Hematopoietic multipotent progenitor cell treated with erythropoietin and hydrocortisone succinate and interleukin-3 and kit ligand, for 17 days (in vitro differentiated cells): ENCODE measurements around the gene TMEM131L.
A peak's percentile ranks its signal among the peaks of the same experiment; 100 is the strongest.
"Not testable (repeated sequence)": the region's sequence is repeated elsewhere in the genome, so short reads cannot be mapped to it uniquely, and the experiment has no call there.

ENCODE experiments used
- DNase-seq: peaks from one replicate; pipeline ENCODE4 v3.0.0-alpha.2; 2015; ENCODE audit warnings: low spot score

Gene TMEM131L

GRCh38 chr4:153466081-153466948 is at the start of gene TMEM131L:
Gene TMEM131L (plus strand): TSS chr4:153466360. CDS start chr4:153466398, 38 bp downstream.
- peak; percentile 92 for DNase-seq

GRCh38 chr4:153416456-153416855 is 49.7 kb upstream of the TMEM131L start:
- DNase-seq, result not testable (repeated sequence)

GRCh38 chr4:153418121-153418520 is 48.0 kb upstream of the TMEM131L start:
- no peak for DNase-seq

- DNase-seq, result no peak
Observed at GRCh38 chr4:153418558-153418957, 47.6 kb upstream of the TMEM131L start.

GRCh38 chr4:153419029-153419428 is 47.1 kb upstream of the TMEM131L start:
- DNase-seq, result no peak

GRCh38 chr4:153419673-153420278 is 46.4 kb upstream of the TMEM131L start:
- DNase-seq, result no peak

GRCh38 chr4:153420361-153420760 is 45.8 kb upstream of the TMEM131L start:
- no peak for DNase-seq

- DNase-seq, result no peak
Observed at GRCh38 chr4:153421941-153422340, 44.2 kb upstream of the TMEM131L start.

- no peak for DNase-seq
Observed at GRCh38 chr4:153426207-153426885, 39.8 kb upstream of the TMEM131L start.

- DNase-seq, result no peak
Observed at GRCh38 chr4:153427363-153428071, 38.6 kb upstream of the TMEM131L start.

GRCh38 chr4:153428941-153429475 is 37.2 kb upstream of the TMEM131L start:
- no peak for DNase-seq

- peak; percentile 83 for DNase-seq
Observed at GRCh38 chr4:153432965-153433753, 33.0 kb upstream of the TMEM131L start.

GRCh38 chr4:153433754-153434105 is 32.4 kb upstream of the TMEM131L start:
- no peak for DNase-seq

- no peak for DNase-seq
Observed at GRCh38 chr4:153434190-153434589, 32.0 kb upstream of the TMEM131L start.

- no peak for DNase-seq
Observed at GRCh38 chr4:153438916-153439756, 27.0 kb upstream of the TMEM131L start.

GRCh38 chr4:153439831-153440230 is 26.3 kb upstream of the TMEM131L start:
- no peak for DNase-seq

GRCh38 chr4:153440475-153440874 is 25.7 kb upstream of the TMEM131L start:
- DNase-seq, result no peak

GRCh38 chr4:153447175-153447905 is 18.8 kb upstream of the TMEM131L start:
- DNase-seq, result no peak

- no peak for DNase-seq
Observed at GRCh38 chr4:153448003-153448731, 18.0 kb upstream of the TMEM131L start.
